PC-3 (cell line): ENCODE results near the gene USP20. TPM values are rescaled to one million over a fixed set of nuclear protein-coding genes. Genes with fewer than 3 reads are reported as not detected.

ENCODE experiments used
- ATAC-seq: fragments of 200-7000 bp; cut with Tn5 transposase; 2 replicates; pipeline ENCODE4 v1.9.1; 2020; ENCODE audit warnings: mild to moderate bottlenecking, moderate library complexity
- BruUV-seq: library from RNA; stranded (reverse); fragments of 400-500 nt; replicated peaks from 2 replicates; lab custom pipeline; 2021; lab: Mats Ljungman, UMichigan
- CTCF ChIA-PET: fragments of 300-600 bp; sonication (Branson Sonifier 250); formaldehyde crosslinking; loops from one replicate; lab custom pipeline; 2022; ENCODE audit warnings: antibody characterized with exemption; lab: Charles Lee
- POLR2A ChIA-PET: fragments of 300-600 bp; sonication (Branson Sonifier 250); formaldehyde crosslinking; loops from one replicate; lab custom pipeline; 2022; ENCODE audit warnings: antibody characterized with exemption; ENCODE audit not compliant: unreplicated experiment; lab: Charles Lee
- DNase-seq: peaks from one replicate; pipeline ENCODE4 v3.0.0-alpha.2; 2015
- H2AFZ ChIP-seq: fragments of 300-600 bp; sonication (generic); 2 replicates; pipeline ENCODE4 v1.6.0; 2016; ENCODE audit warnings: antibody characterized with exemption, low read length
- H3F3A ChIP-seq: fragments of 300-600 bp; sonication (generic); one replicate; pipeline ENCODE4 v1.6.0; 2017; ENCODE audit warnings: antibody characterized with exemption, low read length, control low read depth, mild to moderate bottlenecking; ENCODE audit not compliant: unreplicated experiment
- H3K27ac ChIP-seq: fragments of 300-600 bp; sonication (generic); 2 replicates; pipeline ENCODE4 v1.5.1; 2016; ENCODE audit warnings: mild to moderate bottlenecking, low read length
- H3K27me3 ChIP-seq: fragments of 300-600 bp; sonication (generic); 2 replicates; pipeline ENCODE4 v1.6.1; 2016; ENCODE audit warnings: low read length, mixed read lengths
- H3K36me3 ChIP-seq: fragments of 300-600 bp; sonication (generic); 2 replicates; pipeline ENCODE4 v1.6.1; 2016; ENCODE audit warnings: low read depth, mixed run types, low read length, mixed read lengths
- H3K4me1 ChIP-seq: fragments of 300-600 bp; sonication (generic); 2 replicates; pipeline ENCODE4 v1.5.1; 2016; ENCODE audit warnings: low read length; ENCODE audit not compliant: insufficient read depth
- H3K4me2 ChIP-seq: fragments of 300-600 bp; sonication (generic); 2 replicates; pipeline ENCODE4 v1.6.0; 2016; ENCODE audit warnings: low read length
- H3K4me3 ChIP-seq: fragments of 300-600 bp; sonication (generic); 2 replicates; pipeline ENCODE4 v1.5.1; 2016; ENCODE audit warnings: mild to moderate bottlenecking, low read length, mixed read lengths
- H3K79me2 ChIP-seq: fragments of 300-600 bp; sonication (generic); 2 replicates; pipeline ENCODE4 v1.6.1; 2017; ENCODE audit warnings: low read length, mixed read lengths
- H3K9ac ChIP-seq: fragments of 300-600 bp; sonication (generic); 2 replicates; pipeline ENCODE4 v1.6.0; 2016; ENCODE audit warnings: mild to moderate bottlenecking, low read length
- H3K9me2 ChIP-seq: fragments of 300-600 bp; sonication (generic); replicated peaks from 2 replicates; pipeline ENCODE4 v1.6.1; 2016; ENCODE audit warnings: mixed run types, low read length, mixed read lengths
- H3K9me3 ChIP-seq: fragments of 300-600 bp; sonication (generic); 2 replicates; pipeline ENCODE4 v1.6.1; 2016; ENCODE audit warnings: low read length, mixed read lengths
- H4K20me1 ChIP-seq: fragments of 300-600 bp; sonication (generic); 2 replicates; pipeline ENCODE4 v1.6.1; 2016; ENCODE audit warnings: low read length, mixed read lengths
- EZH2 ChIP-seq: fragments of 300-600 bp; sonication (generic); IDR thresholded peaks from one replicate; pipeline ENCODE4 v1.6.1; 2017; ENCODE audit warnings: antibody characterized with exemption, mild to moderate bottlenecking, low read length; ENCODE audit not compliant: unreplicated experiment
- EZH2phosphoT487 ChIP-seq: fragments of 300-600 bp; sonication (generic); IDR thresholded peaks from 2 replicates; pipeline ENCODE4 v1.6.1; 2018; ENCODE audit warnings: mild to moderate bottlenecking, antibody characterized with exemption, low read length, borderline replicate concordance
- intact Hi-C: fragments of 100-400 bp; cut with micrococcal nuclease; formaldehyde crosslinking; loops from 2 replicates; pipeline ENCODE4 v1.9.0; 2023
- total RNA-seq: library from RNA; depleted of rRNA; stranded (reverse); fragments of >200 nt; gene quantifications from 2 replicates; pipeline ENCODE4 v1.2.3, GENCODE V29; 2014
- TF ChIP-seq, protein P1 (sequence below): fragments of 300-600 bp; sonication (generic); conservative IDR thresholded peaks from 2 replicates; pipeline ENCODE4 v1.5.1; 2017; ENCODE audit warnings: antibody characterized with exemption, low read depth, mild to moderate bottlenecking, low read length

USP20 gene
- total RNA-seq, 1 experiment from 2014 or later, result 15.0 TPM

DNA sequence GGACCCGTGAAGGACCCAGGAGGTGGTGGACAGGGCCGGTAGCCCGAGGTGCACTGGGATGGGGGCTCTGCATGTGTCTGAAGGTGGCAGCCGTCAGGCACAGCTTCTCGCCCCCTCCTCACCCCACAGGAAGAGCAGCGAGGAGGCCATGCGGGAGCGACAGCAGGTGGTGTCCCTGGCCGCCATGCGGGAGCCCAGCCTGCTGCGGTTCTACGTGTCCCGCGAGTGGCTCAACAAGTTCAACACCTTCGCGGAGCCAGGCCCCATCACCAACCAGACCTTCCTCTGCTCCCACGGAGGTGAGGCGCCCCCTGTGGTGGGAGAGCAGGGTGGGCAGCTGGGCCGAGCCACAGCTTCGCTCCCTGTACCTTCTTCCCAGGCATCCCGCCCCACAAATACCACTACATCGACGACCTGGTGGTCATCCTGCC, 39.9 kb downstream of the USP20 start:
- DNase-seq, result no peak
- H3K27me3 ChIP-seq, result no peaks in the 10 kb centered on the region
- no peak overlapping the region for H3K27ac ChIP-seq
- H3K4me2 ChIP-seq, result no peak overlapping the region
- no peak overlapping the region for H3K9ac ChIP-seq
- H2AFZ ChIP-seq, result no peak overlapping the region
- TF ChIP-seq, protein P1, sequence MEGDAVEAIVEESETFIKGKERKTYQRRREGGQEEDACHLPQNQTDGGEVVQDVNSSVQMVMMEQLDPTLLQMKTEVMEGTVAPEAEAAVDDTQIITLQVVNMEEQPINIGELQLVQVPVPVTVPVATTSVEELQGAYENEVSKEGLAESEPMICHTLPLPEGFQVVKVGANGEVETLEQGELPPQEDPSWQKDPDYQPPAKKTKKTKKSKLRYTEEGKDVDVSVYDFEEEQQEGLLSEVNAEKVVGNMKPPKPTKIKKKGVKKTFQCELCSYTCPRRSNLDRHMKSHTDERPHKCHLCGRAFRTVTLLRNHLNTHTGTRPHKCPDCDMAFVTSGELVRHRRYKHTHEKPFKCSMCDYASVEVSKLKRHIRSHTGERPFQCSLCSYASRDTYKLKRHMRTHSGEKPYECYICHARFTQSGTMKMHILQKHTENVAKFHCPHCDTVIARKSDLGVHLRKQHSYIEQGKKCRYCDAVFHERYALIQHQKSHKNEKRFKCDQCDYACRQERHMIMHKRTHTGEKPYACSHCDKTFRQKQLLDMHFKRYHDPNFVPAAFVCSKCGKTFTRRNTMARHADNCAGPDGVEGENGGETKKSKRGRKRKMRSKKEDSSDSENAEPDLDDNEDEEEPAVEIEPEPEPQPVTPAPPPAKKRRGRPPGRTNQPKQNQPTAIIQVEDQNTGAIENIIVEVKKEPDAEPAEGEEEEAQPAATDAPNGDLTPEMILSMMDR, result no peak
- TF ChIP-seq EZH2phosphoT487 (no peak), EZH2 (no peak)
- no peaks in the 10 kb centered on the region for H3K4me1 ChIP-seq
- ChIA-PET POLR2A (no interaction called here), CTCF (no interaction called here)
- no peaks in the 10 kb centered on the region for H3K9me2 ChIP-seq
- no peaks in the 10 kb centered on the region for H3K79me2 ChIP-seq
- H3K9me3 ChIP-seq, result no peaks in the 10 kb centered on the region
- no TSS peak for BruUV-seq
- no peak overlapping the region for H3K4me3 ChIP-seq
- no peaks in the 10 kb centered on the region for H3F3A ChIP-seq
- H3K36me3 ChIP-seq, result no peaks in the 10 kb centered on the region
- ATAC-seq, result no peak
- H4K20me1 ChIP-seq, result no peaks in the 10 kb centered on the region
- intact Hi-C loops, result no loop called here

DNA sequence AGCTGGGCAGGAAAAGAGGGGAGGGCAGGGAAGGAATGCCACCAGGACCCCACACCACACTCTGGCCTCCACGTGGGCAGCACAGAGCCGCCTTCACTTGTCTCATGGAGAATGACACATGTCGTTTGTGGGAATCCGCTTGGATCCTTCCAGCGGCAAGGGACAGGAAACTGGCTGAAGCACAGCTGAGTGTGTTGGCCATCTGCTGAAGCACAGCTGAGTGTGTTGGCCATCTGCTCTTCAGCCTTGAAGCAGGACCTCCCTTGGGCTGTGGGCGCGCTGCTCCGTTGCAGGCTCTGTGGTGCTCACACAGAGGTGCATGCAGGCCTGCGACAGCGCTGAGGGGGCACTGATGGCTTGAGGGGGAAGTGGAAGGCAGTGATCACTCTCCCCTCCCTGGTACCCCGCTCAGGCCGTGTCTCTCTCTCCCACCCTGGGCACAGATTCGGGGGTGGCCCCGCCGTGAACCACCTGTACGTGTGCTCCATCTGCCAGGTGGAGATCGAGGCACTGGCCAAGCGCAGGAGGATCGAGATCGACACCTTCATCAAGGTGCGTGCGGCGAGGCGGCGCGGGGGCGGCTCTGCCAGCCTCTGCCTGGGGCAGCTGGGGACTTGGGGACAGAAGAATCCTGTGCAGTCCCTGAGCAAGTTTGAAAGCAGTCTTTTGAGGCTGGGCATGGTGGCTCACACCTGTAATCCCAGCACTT, 40.6 kb downstream of the USP20 start:
- Histone ChIP-seq H3K27ac (no peak overlapping the region), H3K9me2 (no peaks in the 10 kb centered on the region), H3K9ac (no peak overlapping the region), H3K27me3 (no peaks in the 10 kb centered on the region), H3K36me3 (no peaks in the 10 kb centered on the region), H3K4me3 (no peak overlapping the region), H4K20me1 (no peaks in the 10 kb centered on the region), H3K79me2 (no peaks in the 10 kb centered on the region), H2AFZ (no peak overlapping the region), H3K4me2 (no peak overlapping the region), H3F3A (no peaks in the 10 kb centered on the region), H3K9me3 (no peaks in the 10 kb centered on the region), H3K4me1 (no peaks in the 10 kb centered on the region)
- BruUV-seq, result no TSS peak
- intact Hi-C loops, result no loop called here
- ATAC-seq (no peak), DNase-seq (no peak)
- CTCF ChIA-PET, result no interaction called here
- no peak for TF ChIP-seq EZH2phosphoT487
- TF ChIP-seq, protein P1, result no peak
- TF ChIP-seq EZH2, result no peak
- POLR2A ChIA-PET, result no interaction called here

DNA sequence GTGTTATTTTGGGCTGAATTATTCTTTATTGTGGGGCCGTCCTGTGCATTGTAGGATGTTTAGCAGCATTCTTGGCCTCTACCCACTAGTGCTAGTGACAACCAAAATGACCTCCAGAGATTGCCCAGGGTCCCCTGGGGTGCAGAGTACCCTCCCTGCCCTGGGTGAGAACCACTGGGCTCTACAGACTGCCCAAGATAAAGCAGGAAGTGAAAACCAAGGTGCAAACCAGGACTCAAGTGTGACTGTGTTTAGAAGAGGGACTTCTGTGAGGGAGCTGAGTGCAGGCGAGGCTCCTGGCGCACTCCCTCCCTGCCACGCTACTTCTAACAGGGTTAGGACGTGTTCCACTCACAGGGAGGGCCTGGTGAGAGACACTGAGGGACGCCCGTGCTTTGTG, 41.6 kb downstream of the USP20 start:
- Histone ChIP-seq H3K4me1 (no peaks in the 10 kb centered on the region), H4K20me1 (no peaks in the 10 kb centered on the region), H3K4me2 (no peak overlapping the region), H3K9ac (no peak overlapping the region), H3F3A (no peaks in the 10 kb centered on the region), H3K79me2 (no peaks in the 10 kb centered on the region), H3K9me3 (no peaks in the 10 kb centered on the region), H3K36me3 (no peaks in the 10 kb centered on the region), H3K4me3 (no peak overlapping the region), H3K27me3 (no peaks in the 10 kb centered on the region), H2AFZ (no peak overlapping the region), H3K9me2 (no peaks in the 10 kb centered on the region), H3K27ac (no peak overlapping the region)
- intact Hi-C loops, result no loop called here
- BruUV-seq, result no TSS peak
- DNase-seq (no peak), ATAC-seq (no peak)
- CTCF ChIA-PET, result no interaction called here
- TF ChIP-seq EZH2phosphoT487, result no peak
- POLR2A ChIA-PET, result no interaction called here
